RWPE2 (cell line): ENCODE data around the gene BMP7.

Source experiments
- ATAC-seq: fragments of 200-7000 bp; cut with Tn5 transposase; 3 replicates; pipeline ENCODE4 v1.9.1; 2021; ENCODE audit warnings: low read depth
- DNase-seq: peaks from one replicate; pipeline ENCODE4 v3.0.0-alpha.2; 2020; ENCODE audit warnings: low spot score
- H3K27ac ChIP-seq: fragments of 450-650 bp; 2 replicates; pipeline ENCODE4 v1.5.1; 2017; ENCODE audit warnings: mild to moderate bottlenecking; ENCODE audit not compliant: poor library complexity, severe bottlenecking
- H3K27me3 ChIP-seq: fragments of 250-450 bp; sonication (Bioruptor Pico); 2 replicates; pipeline ENCODE4 v1.5.1; 2021; ENCODE audit warnings: mild to moderate bottlenecking, moderate library complexity; ENCODE audit not compliant: insufficient read depth, poor library complexity, severe bottlenecking
- H3K36me3 ChIP-seq: fragments of 250-450 bp; sonication (Bioruptor Pico); 2 replicates; pipeline ENCODE4 v1.5.1; 2020; ENCODE audit warnings: low read depth, mild to moderate bottlenecking, moderate library complexity
- H3K4me1 ChIP-seq: fragments of 250-450 bp; sonication (Bioruptor Pico); 2 replicates; pipeline ENCODE4 v1.5.1; 2021; ENCODE audit warnings: mild to moderate bottlenecking, moderate library complexity; ENCODE audit not compliant: insufficient read depth, poor library complexity, severe bottlenecking
- H3K4me3 ChIP-seq: fragments of 250-450 bp; sonication (Bioruptor Pico); 2 replicates; pipeline ENCODE4 v1.5.1; 2021; ENCODE audit warnings: mild to moderate bottlenecking, moderate library complexity; ENCODE audit not compliant: severe bottlenecking
- H3K9me3 ChIP-seq: fragments of 250-450 bp; sonication (Bioruptor Pico); 2 replicates; pipeline ENCODE4 v1.5.1; 2021; ENCODE audit warnings: mild to moderate bottlenecking, moderate library complexity; ENCODE audit not compliant: severe bottlenecking
- CTCF ChIP-seq: fragments of 450-650 bp; IDR thresholded peaks from one replicate; pipeline ENCODE4 v1.5.1; 2017; ENCODE audit warnings: mild to moderate bottlenecking, moderate library complexity; ENCODE audit not compliant: poor library complexity, severe bottlenecking

BMP7 gene

GRCh38 chr20:57257701-57258453, 8.6 kb downstream of the BMP7 start:
- no peaks in the 10 kb centered on the region for H3K4me1 ChIP-seq
- TF ChIP-seq CTCF, result no peak
- H3K4me3 ChIP-seq, result no peak overlapping the region
- ATAC-seq, result no peak
- no peak for DNase-seq
- peaks cover 81% of the 10 kb centered on the region for H3K27me3 ChIP-seq
- H3K9me3 ChIP-seq, result no peaks in the 10 kb centered on the region
- H3K36me3 ChIP-seq, result no peaks in the 10 kb centered on the region
- no peak overlapping the region for H3K27ac ChIP-seq

- Histone ChIP-seq H3K4me3 (no peak overlapping the region), H3K36me3 (no peaks in the 10 kb centered on the region), H3K9me3 (no peaks in the 10 kb centered on the region), H3K27me3 (peaks cover 75% of the 10 kb centered on the region), H3K27ac (no peak overlapping the region), H3K4me1 (no peaks in the 10 kb centered on the region)
- DNase-seq (no peak), ATAC-seq (no peak)
- no peak for TF ChIP-seq CTCF
Measured at GRCh38 chr20:57256908-57257307, 9.5 kb downstream of the BMP7 start.

- no peak overlapping the region for H3K27ac ChIP-seq
- no peak for TF ChIP-seq CTCF
Measured at GRCh38 chr20:57256205-57256604, 10.2 kb downstream of the BMP7 start.

GRCh38 chr20:57255183-57255582, 11.3 kb downstream of the BMP7 start:
- H3K27me3 ChIP-seq, result peaks cover 61% of the 10 kb centered on the region
- no peak overlapping the region for H3K4me3 ChIP-seq
- no peak for ATAC-seq
- no peaks in the 10 kb centered on the region for H3K36me3 ChIP-seq
- no peak for TF ChIP-seq CTCF
- no peak overlapping the region for H3K27ac ChIP-seq
- H3K9me3 ChIP-seq, result no peaks in the 10 kb centered on the region
- peaks cover 5% of the 10 kb centered on the region for H3K4me1 ChIP-seq
- DNase-seq, result no peak

More at GRCh38 chr20:57256205-57256604, 10.2 kb downstream of the BMP7 start:
- Histone ChIP-seq H3K27me3 (peaks cover 71% of the 10 kb centered on the region), H3K9me3 (no peaks in the 10 kb centered on the region), H3K4me1 (peaks cover 3% of the 10 kb centered on the region), H3K36me3 (no peaks in the 10 kb centered on the region), H3K4me3 (no peak overlapping the region)
- no peak for DNase-seq
- no peak for ATAC-seq

- Histone ChIP-seq H3K36me3 (no peaks in the 10 kb centered on the region), H3K27me3 (peaks cover 36% of the 10 kb centered on the region), H3K9me3 (no peaks in the 10 kb centered on the region), H3K4me1 (peaks cover 5% of the 10 kb centered on the region), H3K27ac (no peak overlapping the region), H3K4me3 (no peak overlapping the region)
- no peak for DNase-seq
- TF ChIP-seq CTCF, result no peak
- no peak for ATAC-seq
Measured at GRCh38 chr20:57252559-57253162, 13.8 kb downstream of the BMP7 start.
